Subcutaneous abdominal adipose tissue (tissue), 5 donors: ENCODE data around the gene NAT14.
A peak's percentile ranks its signal among the peaks of the same experiment; 100 is the strongest.

Source experiments
- H3K27ac ChIP-seq: one replicate; pipeline ENCODE4 v1.7.0; 2013; ENCODE audit warnings: low read depth, mild to moderate bottlenecking, inconsistent platforms, low read length, moderate library complexity
- H3K27me3 ChIP-seq, 5 donors: one replicate each; pipeline ENCODE4 v1.7.0; 2013; ENCODE audit warnings: low read length in 5 of 5, inconsistent platforms in 1 of 5; ENCODE audit not compliant: control insufficient read depth in 5 of 5, insufficient read depth in 4 of 5
- H3K36me3 ChIP-seq, 5 donors: one replicate each; pipeline ENCODE4 v1.7.0; 2013; ENCODE audit warnings: low read length in 5 of 5; ENCODE audit not compliant: control insufficient read depth in 5 of 5, insufficient read depth in 5 of 5
- H3K4me1 ChIP-seq, 5 donors: one replicate each; pipeline ENCODE4 v1.7.0; 2013; ENCODE audit warnings: low read length in 5 of 5, mild to moderate bottlenecking in 3 of 5, moderate library complexity in 1 of 5; ENCODE audit not compliant: control insufficient read depth in 5 of 5, insufficient read depth in 5 of 5
- H3K4me3 ChIP-seq, 5 donors: one replicate each; pipeline ENCODE4 v1.7.0; 2013; ENCODE audit warnings: low read length in 5 of 5, low read depth in 1 of 5
- H3K9ac ChIP-seq, 5 donors: one replicate each; pipeline ENCODE4 v1.7.0; 2013; ENCODE audit warnings: low read length in 5 of 5, mild to moderate bottlenecking in 4 of 5, moderate library complexity in 3 of 5
- H3K9me3 ChIP-seq, 5 donors: one replicate each; pipeline ENCODE4 v1.7.0; 2013; ENCODE audit warnings: low read length in 5 of 5; ENCODE audit not compliant: control insufficient read depth in 5 of 5
- donor health status: healthy.
- donor health status: healthy.
- donor health status: healthy.
- donor health status: healthy.
- donor health status: healthy.

NAT14 gene

DNA sequence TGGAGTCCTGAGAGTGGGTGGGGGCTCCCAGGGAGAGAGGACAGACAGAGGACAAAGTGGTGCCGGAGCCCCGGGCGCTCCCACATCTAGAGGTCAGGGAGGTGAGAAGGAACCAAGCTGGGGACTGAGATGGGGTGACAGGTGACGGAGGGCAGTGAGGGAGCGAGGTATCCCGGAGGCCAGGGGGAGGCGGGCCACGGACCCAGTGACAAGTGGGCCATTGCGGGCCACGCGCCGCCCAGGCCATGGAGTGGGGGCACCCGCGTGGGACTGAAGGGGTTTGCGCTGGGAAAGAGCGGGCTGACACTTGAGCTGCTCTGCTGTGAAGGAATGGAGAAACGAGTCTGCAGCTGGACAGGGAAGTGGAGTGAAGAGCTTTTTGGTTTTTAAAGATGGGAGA lies 5.9 kb upstream of the NAT14 start:
- Histone ChIP-seq H3K36me3 (peaks cover 0 to 29% (median 14%) of the 10 kb centered on the region in 5 donors), H3K27ac (no peak overlapping the region), H3K4me3 (no peak overlapping the region), H3K9me3 (no peaks in the 10 kb centered on the region), H3K4me1 (peaks cover 0 to 30% (median 24%) of the 10 kb centered on the region in 5 donors), H3K27me3 (no peaks in the 10 kb centered on the region), H3K9ac (no peak overlapping the region)

DNA sequence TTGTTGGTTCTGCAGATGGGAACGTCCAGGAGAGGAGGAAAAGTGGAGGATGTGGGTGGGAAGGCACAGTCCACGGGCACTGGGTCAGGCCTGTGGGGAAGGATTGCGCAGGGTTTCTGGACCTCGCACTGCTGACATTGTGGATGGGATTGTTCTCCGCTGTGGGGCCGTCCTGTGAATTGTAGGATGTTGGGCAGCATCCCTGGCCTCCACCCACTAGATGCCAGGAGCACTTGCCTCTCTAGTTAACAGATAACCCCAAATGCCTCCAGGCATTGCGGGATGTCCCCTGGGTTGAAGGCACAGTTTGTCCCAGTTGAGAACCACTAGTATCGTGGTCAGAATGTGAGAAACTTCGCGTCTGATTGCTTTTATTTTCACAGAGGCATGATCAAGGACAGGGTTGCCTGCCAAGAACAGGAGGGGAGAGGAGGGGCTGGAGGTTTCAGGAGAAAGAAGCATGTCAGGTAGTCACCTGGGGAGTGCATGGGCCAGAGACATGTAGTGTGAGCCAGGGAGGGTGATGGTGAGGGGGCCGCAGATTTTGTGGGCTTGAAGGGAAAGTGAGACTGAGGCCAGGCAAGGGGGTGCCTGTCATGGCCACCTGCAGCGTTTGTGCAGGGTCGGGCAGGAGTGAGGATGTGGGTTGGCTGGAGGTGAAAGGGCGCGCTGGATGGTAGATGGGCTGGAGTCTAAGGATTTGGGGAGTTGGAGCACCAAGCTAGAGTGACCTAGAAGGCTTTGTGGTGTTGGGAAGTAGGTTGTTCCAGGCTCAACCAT lies 5.3 kb upstream of the NAT14 start:
- peaks cover 0 to 6% (median 0%) of the 10 kb centered on the region in 5 donors for H3K27me3 ChIP-seq
- H3K9me3 ChIP-seq = no peaks in the 10 kb centered on the region
- peaks cover 0 to 29% (median 14%) of the 10 kb centered on the region in 5 donors for H3K36me3 ChIP-seq
- peaks cover 0 to 36% (median 30%) of the 10 kb centered on the region in 5 donors for H3K4me1 ChIP-seq
- no peak overlapping the region for H3K9ac ChIP-seq
- H3K27ac ChIP-seq = no peak overlapping the region
- no peak overlapping the region for H3K4me3 ChIP-seq

DNA sequence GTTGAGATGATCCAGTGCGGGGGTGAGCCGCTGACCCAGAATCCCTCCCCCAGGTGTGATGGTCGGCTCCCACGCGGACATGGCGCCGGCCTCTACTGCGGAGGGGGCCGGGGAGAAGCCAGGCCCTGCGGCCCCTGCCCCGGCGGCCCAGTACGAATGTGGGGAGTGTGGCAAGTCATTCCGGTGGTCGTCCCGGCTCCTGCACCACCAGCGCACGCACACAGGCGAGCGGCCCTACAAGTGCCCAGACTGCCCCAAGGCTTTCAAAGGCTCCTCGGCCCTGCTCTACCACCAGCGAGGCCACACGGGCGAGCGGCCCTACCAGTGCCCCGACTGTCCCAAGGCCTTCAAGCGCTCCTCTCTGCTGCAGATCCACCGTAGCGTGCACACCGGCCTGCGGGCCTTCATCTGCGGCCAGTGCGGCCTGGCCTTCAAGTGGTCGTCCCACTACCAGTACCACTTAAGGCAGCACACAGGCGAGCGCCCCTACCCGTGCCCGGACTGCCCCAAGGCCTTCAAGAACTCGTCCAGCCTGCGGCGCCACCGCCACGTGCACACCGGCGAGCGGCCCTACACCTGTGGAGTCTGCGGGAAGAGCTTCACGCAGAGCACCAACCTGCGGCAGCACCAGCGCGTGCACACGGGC lies 3.7 kb upstream of the NAT14 start:
- Histone ChIP-seq H3K27ac (no peak overlapping the region), H3K36me3 (peaks cover 0 to 29% (median 14%) of the 10 kb centered on the region in 5 donors), H3K4me1 (peaks cover 0 to 46% (median 38%) of the 10 kb centered on the region in 5 donors), H3K9me3 (no peaks in the 10 kb centered on the region), H3K27me3 (peaks cover 0 to 14% (median 11%) of the 10 kb centered on the region in 5 donors), H3K9ac (no peak overlapping the region), H3K4me3 (no peak overlapping the region)

DNA sequence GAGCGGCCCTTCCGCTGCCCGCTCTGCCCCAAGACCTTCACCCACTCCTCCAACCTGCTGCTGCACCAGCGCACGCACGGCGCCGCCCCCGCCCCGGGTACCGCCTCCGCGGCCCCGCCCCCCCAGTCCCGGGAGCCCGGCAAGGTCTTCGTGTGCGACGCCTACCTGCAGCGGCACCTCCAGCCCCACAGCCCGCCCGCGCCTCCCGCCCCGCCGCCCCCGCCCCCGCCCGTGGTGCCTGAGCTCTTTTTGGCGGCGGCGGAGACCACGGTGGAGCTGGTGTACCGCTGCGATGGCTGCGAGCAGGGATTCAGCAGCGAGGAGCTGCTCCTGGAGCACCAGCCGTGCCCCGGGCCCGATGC lies 3.2 kb upstream of the NAT14 start:
- Histone ChIP-seq H3K36me3 (peaks cover 0 to 29% (median 14%) of the 10 kb centered on the region in 5 donors), H3K9me3 (no peaks in the 10 kb centered on the region), H3K27me3 (peaks cover 0 to 14% (median 13%) of the 10 kb centered on the region in 5 donors), H3K9ac (no peak overlapping the region), H3K27ac (no peak overlapping the region), H3K4me3 (no peak overlapping the region), H3K4me1 (peaks cover under 1 to 51% (median 42%) of the 10 kb centered on the region in 5 donors)

DNA sequence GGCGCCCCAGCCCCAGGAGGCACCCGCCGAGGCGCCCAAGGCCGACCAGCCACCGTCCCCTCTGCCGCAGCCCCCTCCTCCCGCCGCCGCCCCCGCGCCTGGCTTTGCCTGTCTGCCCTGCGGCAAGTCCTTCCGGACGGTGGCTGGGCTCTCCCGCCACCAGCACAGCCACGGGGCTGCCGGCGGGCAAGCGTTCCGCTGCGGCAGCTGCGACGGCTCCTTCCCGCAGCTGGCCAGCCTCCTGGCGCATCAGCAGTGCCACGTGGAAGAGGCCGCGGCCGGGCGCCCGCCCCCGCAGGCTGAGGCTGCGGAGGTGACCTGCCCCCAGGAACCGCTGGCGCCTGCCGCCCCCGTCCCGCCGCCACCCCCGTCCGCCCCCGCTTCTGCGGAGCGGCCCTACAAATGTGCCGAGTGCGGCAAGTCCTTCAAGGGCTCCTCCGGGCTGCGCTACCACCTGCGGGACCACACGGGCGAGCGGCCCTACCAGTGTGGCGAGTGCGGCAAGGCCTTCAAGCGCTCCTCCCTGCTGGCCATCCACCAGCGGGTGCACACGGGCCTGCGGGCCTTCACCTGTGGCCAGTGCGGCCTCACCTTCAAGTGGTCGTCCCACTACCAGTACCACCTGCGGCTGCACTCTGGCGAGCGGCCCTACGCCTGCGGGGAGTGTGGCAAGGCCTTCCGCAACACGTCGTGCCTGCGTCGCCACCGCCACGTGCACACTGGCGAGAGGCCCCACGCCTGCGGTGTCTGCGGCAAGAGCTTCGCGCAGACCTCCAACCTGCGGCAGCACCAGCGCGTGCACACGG lies 2.6 kb upstream of the NAT14 start:
- Histone ChIP-seq H3K9me3 (no peaks in the 10 kb centered on the region), H3K4me1 (peaks cover 5 to 51% (median 44%) of the 10 kb centered on the region in 5 donors), H3K36me3 (peaks cover 0 to 29% (median 14%) of the 10 kb centered on the region in 5 donors), H3K9ac (no peak overlapping the region), H3K4me3 (no peak overlapping the region), H3K27ac (no peak overlapping the region), H3K27me3 (peaks cover 0 to 19% (median 16%) of the 10 kb centered on the region in 5 donors)

DNA sequence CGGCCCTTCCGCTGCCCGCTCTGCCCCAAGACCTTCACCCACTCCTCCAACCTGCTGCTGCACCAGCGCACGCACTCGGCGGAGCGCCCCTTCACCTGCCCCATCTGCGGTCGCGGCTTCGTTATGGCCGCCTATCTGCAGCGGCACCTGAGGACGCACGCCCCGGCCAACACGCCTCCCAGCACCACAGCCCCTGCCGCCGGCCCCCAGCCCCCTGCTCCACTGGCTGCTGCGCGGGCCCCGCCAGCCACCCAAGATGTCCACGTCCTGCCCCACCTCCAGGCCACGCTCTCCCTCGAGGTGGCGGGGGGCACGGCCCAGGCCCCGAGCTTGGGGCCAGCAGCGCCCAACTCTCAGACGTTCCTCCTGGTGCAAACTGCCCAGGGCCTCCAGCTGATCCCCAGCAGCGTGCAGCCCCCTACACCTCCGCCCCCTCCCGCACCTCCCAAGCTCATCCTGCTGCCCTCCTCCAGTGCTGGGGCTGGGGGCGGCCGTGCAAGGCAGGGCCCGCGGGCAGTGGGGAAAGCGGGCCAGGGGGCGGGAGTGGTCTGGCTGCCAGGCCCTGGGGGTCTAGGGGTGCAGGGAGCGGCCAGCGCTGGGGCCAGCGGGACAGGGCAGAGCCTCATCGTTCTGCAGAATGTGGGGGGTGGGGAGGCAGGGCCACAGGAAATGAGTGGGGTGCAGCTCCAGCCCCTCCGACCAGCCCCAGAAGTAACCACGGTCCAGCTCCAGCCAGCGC lies 1.9 kb upstream of the NAT14 start:
- Histone ChIP-seq H3K27ac (no peak overlapping the region), H3K9ac (no peak overlapping the region), H3K4me1 (peaks cover 5 to 50% (median 43%) of the 10 kb centered on the region in 5 donors), H3K27me3 (peaks cover 0 to 25% (median 18%) of the 10 kb centered on the region in 5 donors), H3K4me3 (no peak overlapping the region), H3K36me3 (peaks cover 0 to 29% (median 14%) of the 10 kb centered on the region in 5 donors), H3K9me3 (no peaks in the 10 kb centered on the region)

DNA sequence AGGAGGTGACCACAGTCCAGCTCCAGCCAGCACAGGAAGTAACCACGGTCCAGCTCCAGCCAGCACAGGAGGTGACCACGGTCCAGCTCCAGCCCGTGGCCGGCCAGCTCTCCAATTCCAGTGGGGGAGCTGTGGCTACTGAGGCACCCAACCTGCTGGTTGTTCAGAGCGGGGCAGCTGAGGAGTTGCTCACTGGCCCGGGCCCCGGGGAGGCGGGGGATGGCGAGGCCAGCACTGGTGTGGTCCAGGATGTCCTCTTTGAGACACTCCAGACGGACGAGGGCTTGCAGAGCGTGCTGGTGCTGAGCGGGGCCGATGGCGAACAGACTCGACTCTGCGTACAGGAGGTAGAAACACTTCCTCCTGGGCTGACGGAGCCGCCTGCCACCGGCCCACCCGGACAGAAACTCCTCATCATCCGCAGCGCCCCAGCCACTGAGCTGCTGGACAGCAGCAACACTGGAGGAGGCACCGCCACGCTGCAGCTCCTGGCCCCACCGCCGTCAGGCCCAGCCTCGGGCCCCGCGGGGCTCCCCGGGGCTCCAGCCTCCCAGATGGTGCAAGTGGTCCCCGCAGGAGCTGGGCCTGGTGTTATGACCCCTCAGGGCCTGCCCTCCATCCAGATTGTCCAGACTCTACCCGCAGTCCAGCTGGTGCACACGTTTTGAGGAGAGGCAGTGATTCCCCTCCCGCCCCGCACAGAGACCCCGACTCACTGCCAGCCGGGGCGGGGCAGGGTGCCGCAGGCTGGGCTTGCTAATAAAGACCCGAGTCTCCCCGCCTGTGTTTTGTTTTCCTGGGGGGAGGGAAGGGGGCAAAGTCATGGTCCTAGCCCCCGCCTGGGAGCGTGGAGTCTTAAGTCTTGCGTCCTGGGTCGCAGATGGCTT lies 1.0 kb upstream of the NAT14 start:
- Histone ChIP-seq H3K4me3 (peak overlapping the region in 2 of 5 donors; percentile 62 to 64), H3K27ac (peak overlapping the region; percentile 74), H3K9me3 (no peaks in the 10 kb centered on the region), H3K27me3 (peaks cover 0 to 27% (median 19%) of the 10 kb centered on the region in 5 donors), H3K36me3 (peaks cover 0 to 29% (median 14%) of the 10 kb centered on the region in 5 donors), H3K9ac (peak overlapping the region in 2 of 5 donors; percentile 35 to 68), H3K4me1 (peaks cover 5 to 47% (median 42%) of the 10 kb centered on the region in 5 donors)

DNA sequence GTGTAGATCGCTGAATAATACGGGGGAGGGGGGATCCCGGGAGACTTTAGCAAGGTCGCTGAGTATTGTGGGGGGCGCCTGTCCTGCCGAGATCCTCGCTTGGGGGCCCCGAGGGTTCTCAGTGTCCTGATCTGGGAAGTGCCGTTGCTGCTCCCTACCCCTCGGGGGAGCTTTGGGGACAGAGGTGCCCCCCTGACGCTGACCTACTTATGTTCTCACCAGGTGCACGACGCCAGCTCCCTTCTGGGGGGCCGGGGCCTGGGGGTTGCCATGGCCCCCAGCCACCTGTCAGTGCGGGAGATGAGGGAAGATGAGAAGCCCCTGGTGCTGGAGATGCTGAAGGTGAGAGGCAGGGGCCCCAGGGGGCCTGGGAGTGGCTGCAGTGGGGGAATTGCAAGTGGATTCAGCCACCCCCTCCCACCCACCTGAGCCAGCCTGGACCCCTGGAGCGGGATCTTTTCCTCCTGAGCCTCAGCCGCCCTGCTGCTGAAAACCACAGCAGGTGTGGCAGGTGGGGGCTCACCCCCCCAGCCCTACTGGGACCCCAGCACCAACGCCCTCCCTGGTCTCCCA lies 537 bp downstream of the NAT14 start:
- Histone ChIP-seq H3K27ac (peak overlapping the region; percentile 74), H3K4me1 (peaks cover 5 to 51% (median 48%) of the 10 kb centered on the region in 5 donors)

More for the DNA sequence above, 537 bp downstream of the NAT14 start:
- Histone ChIP-seq H3K9ac (peak overlapping the region in 1 of 5 donors; percentile 57), H3K27me3 (peaks cover 0 to 32% (median 25%) of the 10 kb centered on the region in 5 donors), H3K36me3 (peaks cover 0 to 29% (median 14%) of the 10 kb centered on the region in 5 donors), H3K4me3 (peak overlapping the region in 2 of 5 donors; percentile 62 to 64), H3K9me3 (no peaks in the 10 kb centered on the region)
